HG02588 (cell line): ENCODE results near the gene CRACR2B.

Experiments used
- ATAC-seq: cut with Tn5 transposase; IDR thresholded peaks from one replicate; pipeline ENCODE4 v1.9.1; 2021; ENCODE audit warnings: mild to moderate bottlenecking, moderate library complexity; ENCODE audit not compliant: unreplicated experiment

CRACR2B gene

GRCh38 chr11:794766-795633, 32.7 kb upstream of the CRACR2B start:
- no peak for ATAC-seq

- ATAC-seq = no peak
Measured at GRCh38 chr11:795634-796564, 31.8 kb upstream of the CRACR2B start.

- no peak for ATAC-seq
Measured at GRCh38 chr11:796565-797295, 31.0 kb upstream of the CRACR2B start.

GRCh38 chr11:797296-798092, 30.2 kb upstream of the CRACR2B start:
- ATAC-seq = peak; percentile 37

GRCh38 chr11:798093-798713, 29.5 kb upstream of the CRACR2B start, which contains the start of gene SLC25A22:
Gene SLC25A22 (minus strand): TSS chr11:798281. CDS start chr11:795006, 3,275 bp downstream.
- peak; percentile 59 for ATAC-seq

GRCh38 chr11:799641-800316, 27.9 kb upstream of the CRACR2B start:
- ATAC-seq = no peak

GRCh38 chr11:800473-800872, 27.2 kb upstream of the CRACR2B start:
- no peak for ATAC-seq

- no peak for ATAC-seq
Measured at GRCh38 chr11:801097-801780, 26.5 kb upstream of the CRACR2B start.

- no peak for ATAC-seq
Measured at GRCh38 chr11:802018-802617, 25.6 kb upstream of the CRACR2B start.

- no peak for ATAC-seq
Measured at GRCh38 chr11:802693-803466, 24.8 kb upstream of the CRACR2B start.

GRCh38 chr11:803467-803742, 24.3 kb upstream of the CRACR2B start:
- no peak for ATAC-seq

- ATAC-seq = no peak
Measured at GRCh38 chr11:803770-804598, 23.7 kb upstream of the CRACR2B start.

GRCh38 chr11:804599-804964, 23.1 kb upstream of the CRACR2B start:
- ATAC-seq = no peak

- no peak for ATAC-seq
Measured at GRCh38 chr11:808427-809286, 19.1 kb upstream of the CRACR2B start.

- peak; percentile 79 for ATAC-seq
Measured at GRCh38 chr11:809287-810039, 18.3 kb upstream of the CRACR2B start, which contains the start of gene RPLP2. Gene RPLP2 (plus strand): TSS chr11:809967. CDS start chr11:810235, 268 bp downstream.
